Suprapubic skin (tissue), 3 donors: ENCODE results near the gene ATP2A1.

Experiments
- CTCF ChIP-seq, 2 donors: fragments of 200-600 bp in 1 of 2; fragments of 450-650 bp in 1 of 2; sonication (generic) in 1 of 2; IDR thresholded peaks; one replicate each; pipeline ENCODE4 v1.5.1; 2016 to 2019; ENCODE audit warnings: antibody characterized with exemption in 2 of 2, mild to moderate bottlenecking in 1 of 2, moderate library complexity in 1 of 2
- POLR2A ChIP-seq, 2 donors: fragments of 450-650 bp; IDR thresholded peaks; one replicate each; pipeline ENCODE4 v1.6.1; 2017; ENCODE audit warnings: antibody characterized with exemption in 2 of 2, mild to moderate bottlenecking in 2 of 2, moderate library complexity in 2 of 2

- TF ChIP-seq POLR2A (IDR thresholded peaks at IDR 0.05): no peak
- no peak for TF ChIP-seq CTCF (IDR thresholded peaks at IDR 0.05)
Observed at GRCh38 chr16:28899882-28900590, 21.7 kb downstream of the ATP2A1 start.
